Measurements from ENCODE around the gene CSTF1.
"Not testable (repeated sequence)": the region's sequence is repeated elsewhere in the genome, so short reads cannot be mapped to it uniquely, and the experiment has no call there.

CSTF1 gene

DNA sequence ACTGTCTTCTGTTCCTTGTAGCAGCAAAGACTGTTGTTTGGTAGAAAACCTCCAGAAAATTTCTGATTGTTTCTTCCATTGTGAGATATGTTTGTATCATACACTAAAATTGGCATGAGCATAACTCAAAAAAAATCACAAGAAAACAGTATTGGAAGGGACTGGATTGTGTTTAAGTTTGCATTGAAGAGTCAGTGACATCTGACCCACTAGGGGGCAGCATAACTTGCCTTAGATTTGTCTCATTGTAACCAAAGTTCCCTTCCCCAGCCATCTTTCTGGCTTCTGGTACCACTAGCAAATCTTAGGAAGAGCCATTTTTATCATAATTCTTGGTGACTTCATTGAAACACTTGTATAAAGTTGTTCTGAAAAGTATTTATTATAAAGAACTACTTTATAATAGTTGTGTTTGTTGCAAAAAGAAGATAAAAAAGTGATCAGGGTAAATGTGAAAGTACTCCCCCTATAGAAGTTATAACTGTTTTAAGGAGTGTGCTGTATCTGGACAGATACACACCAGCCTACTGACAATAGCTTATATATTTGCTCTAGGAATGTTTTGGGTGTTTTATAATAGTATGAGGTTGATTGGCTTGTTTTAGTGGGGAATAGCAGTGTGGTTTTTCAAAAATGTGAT is 7.7 kb downstream of the CSTF1 start:
- peak; percentile 11 for DNase-seq (ENCODE audit: extremely low read depth, insufficient read length)
- H3K4me3 ChIP-seq (replicated peaks; ENCODE audit: low read depth, low read length) = no peak overlapping the region
- H3K27me3 ChIP-seq (replicated peaks; ENCODE audit: control insufficient read depth, insufficient read depth, low read length) = no peaks in the 10 kb centered on the region
- H3K36me3 ChIP-seq (ENCODE audit: control insufficient read depth, insufficient read depth, low read length) = peaks cover 22% of the 10 kb centered on the region
- TF ChIP-seq CTCF (IDR thresholded peaks at IDR 0.05; ENCODE audit: insufficient read depth, low read length, poor library complexity, severe bottlenecking) = peak; percentile 79

GRCh38 chr20:56403465-56403864 is 11.0 kb downstream of the CSTF1 start:
- DNase-seq (ENCODE audit: extremely low read depth, insufficient read length) = no peak
- H3K36me3 ChIP-seq (ENCODE audit: control insufficient read depth, insufficient read depth, low read length) = peaks cover 19% of the 10 kb centered on the region
- H3K4me3 ChIP-seq (replicated peaks; ENCODE audit: low read depth, low read length) = no peak overlapping the region
- H3K27me3 ChIP-seq (replicated peaks; ENCODE audit: control insufficient read depth, insufficient read depth, low read length) = no peaks in the 10 kb centered on the region
- no peak for TF ChIP-seq CTCF (IDR thresholded peaks at IDR 0.05; ENCODE audit: insufficient read depth, low read length, poor library complexity, severe bottlenecking)

DNA sequence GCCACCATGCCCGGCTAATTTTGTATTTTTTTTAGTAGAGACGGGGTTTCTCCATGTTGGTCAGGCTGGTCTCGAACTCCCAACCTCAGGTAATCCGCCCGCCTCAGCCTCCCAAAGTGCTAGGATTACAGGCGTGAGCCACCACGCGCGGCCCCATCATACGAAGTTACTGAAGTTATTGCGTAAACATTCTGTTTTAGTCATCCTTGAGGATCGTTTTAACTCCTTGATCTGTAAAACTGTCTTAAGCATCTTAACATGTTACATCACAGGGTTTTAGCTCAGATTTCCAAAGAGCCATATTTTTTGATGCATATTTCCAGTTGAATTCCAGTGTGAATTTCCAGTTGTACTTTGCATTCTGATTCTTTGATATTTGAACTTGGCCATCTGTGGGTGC is 12.9 kb downstream of the CSTF1 start:
- not testable (repeated sequence) for DNase-seq (ENCODE audit: extremely low read depth, insufficient read length); H3K27me3 ChIP-seq (replicated peaks; ENCODE audit: control insufficient read depth, insufficient read depth, low read length); H3K4me3 ChIP-seq (replicated peaks; ENCODE audit: low read depth, low read length)
- H3K36me3 ChIP-seq (ENCODE audit: control insufficient read depth, insufficient read depth, low read length) = peaks cover 12% of the 10 kb centered on the region

GRCh38 chr20:56406910-56407309 is 14.5 kb downstream of the CSTF1 start:
- Histone ChIP-seq H3K36me3 (ENCODE audit: control insufficient read depth, insufficient read depth, low read length) (peaks cover 12% of the 10 kb centered on the region), H3K4me3 (replicated peaks; ENCODE audit: low read depth, low read length) (no peak overlapping the region), H3K27me3 (replicated peaks; ENCODE audit: control insufficient read depth, insufficient read depth, low read length) (no peaks in the 10 kb centered on the region)
- TF ChIP-seq CTCF (IDR thresholded peaks at IDR 0.05; ENCODE audit: insufficient read depth, low read length, poor library complexity, severe bottlenecking) = no peak
- no peak for DNase-seq (ENCODE audit: extremely low read depth, insufficient read length)

- H3K27me3 ChIP-seq (replicated peaks; ENCODE audit: control insufficient read depth, insufficient read depth, low read length) = no peaks in the 10 kb centered on the region
- no peak overlapping the region for H3K4me3 ChIP-seq (replicated peaks; ENCODE audit: low read depth, low read length)
- no peak for TF ChIP-seq CTCF (IDR thresholded peaks at IDR 0.05; ENCODE audit: insufficient read depth, low read length, poor library complexity, severe bottlenecking)
- DNase-seq (ENCODE audit: extremely low read depth, insufficient read length) = no peak
- peaks cover 6% of the 10 kb centered on the region for H3K36me3 ChIP-seq (ENCODE audit: control insufficient read depth, insufficient read depth, low read length)
Measured at GRCh38 chr20:56409521-56409920, 17.1 kb downstream of the CSTF1 start.

- no peak for DNase-seq (ENCODE audit: extremely low read depth, insufficient read length)
- no peak for TF ChIP-seq CTCF (IDR thresholded peaks at IDR 0.05; ENCODE audit: insufficient read depth, low read length, poor library complexity, severe bottlenecking)
- no peaks in the 10 kb centered on the region for H3K27me3 ChIP-seq (replicated peaks; ENCODE audit: control insufficient read depth, insufficient read depth, low read length)
- no peak overlapping the region for H3K4me3 ChIP-seq (replicated peaks; ENCODE audit: low read depth, low read length)
- H3K36me3 ChIP-seq (ENCODE audit: control insufficient read depth, insufficient read depth, low read length) = peaks cover 6% of the 10 kb centered on the region
Measured at GRCh38 chr20:56409956-56410355, 17.5 kb downstream of the CSTF1 start.

DNA sequence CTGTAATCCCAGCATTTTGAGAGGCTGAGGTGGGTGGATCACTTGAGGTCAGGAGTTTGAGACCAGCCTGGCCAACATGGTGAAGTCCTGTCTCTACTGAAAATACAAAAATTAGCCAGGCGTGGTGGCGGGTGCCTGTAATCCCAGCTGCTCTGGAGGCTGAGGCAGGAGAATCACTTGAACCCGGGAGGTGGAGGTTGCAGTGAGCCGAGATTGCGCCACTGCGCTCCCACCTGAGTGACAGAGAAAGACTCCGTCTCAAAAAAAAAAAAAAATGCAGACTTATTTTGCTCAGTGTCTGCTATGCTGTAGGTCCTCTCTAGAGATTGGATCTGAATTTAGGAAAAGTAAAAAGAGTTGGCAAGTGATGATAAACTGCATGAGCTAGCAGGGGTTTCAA is 18.8 kb downstream of the CSTF1 start:
- not testable (repeated sequence) for H3K36me3 ChIP-seq (ENCODE audit: control insufficient read depth, insufficient read depth, low read length); DNase-seq (ENCODE audit: extremely low read depth, insufficient read length); H3K4me3 ChIP-seq (replicated peaks; ENCODE audit: low read depth, low read length); H3K27me3 ChIP-seq (replicated peaks; ENCODE audit: control insufficient read depth, insufficient read depth, low read length)

Measured in GM06990 (cell line).